GM23338 (cell line): ENCODE measurements around the gene SLX4IP. TPM values are rescaled to one million over a fixed set of nuclear protein-coding genes. Genes with fewer than 3 reads are reported as not detected.

Experiments
- ATAC-seq: fragments of 200-7000 bp; cut with Tn5 transposase; 3 replicates; pipeline ENCODE4 v1.9.1; 2020
- DNase-seq: peaks from one replicate; pipeline ENCODE4 v3.0.0-alpha.2; 2015; ENCODE audit warnings: low spot score
- H2AFZ ChIP-seq: fragments of 200-600 bp; sonication (generic); 2 replicates; pipeline ENCODE4 v1.8.0; 2016; ENCODE audit warnings: antibody characterized with exemption, mild to moderate bottlenecking, moderate library complexity
- H3F3A ChIP-seq: fragments of 200-600 bp; sonication (generic); replicated peaks from 2 replicates; pipeline ENCODE4 v1.8.0; 2017; ENCODE audit warnings: antibody characterized with exemption, mixed run types, low read depth
- H3K27ac ChIP-seq: fragments of 200-600 bp; sonication (generic); 2 replicates; pipeline ENCODE4 v1.6.1; 2016; ENCODE audit warnings: low read depth
- H3K27me3 ChIP-seq: fragments of 200-600 bp; sonication (generic); 2 replicates; pipeline ENCODE4 v1.8.0; 2016; ENCODE audit warnings: mild to moderate bottlenecking, mixed run types, moderate library complexity; ENCODE audit not compliant: insufficient read depth
- H3K36me3 ChIP-seq: fragments of 200-600 bp; sonication (generic); 2 replicates; pipeline ENCODE4 v1.8.0; 2016; ENCODE audit warnings: mild to moderate bottlenecking; ENCODE audit not compliant: insufficient read depth
- H3K4me1 ChIP-seq: fragments of 200-600 bp; sonication (generic); 2 replicates; pipeline ENCODE4 v1.8.0; 2016; ENCODE audit warnings: mild to moderate bottlenecking, moderate library complexity; ENCODE audit not compliant: insufficient read depth
- H3K4me2 ChIP-seq: fragments of 200-600 bp; sonication (generic); 2 replicates; pipeline ENCODE4 v1.7.1; 2017; ENCODE audit warnings: mixed run types
- H3K4me3 ChIP-seq: fragments of 200-600 bp; sonication (generic); 2 replicates; pipeline ENCODE4 v1.6.1; 2016; ENCODE audit warnings: mixed run types
- H3K79me2 ChIP-seq: fragments of 200-600 bp; sonication (generic); replicated peaks from 2 replicates; pipeline ENCODE4 v1.8.0; 2017; ENCODE audit warnings: mild to moderate bottlenecking; ENCODE audit not compliant: insufficient read depth
- H3K9me2 ChIP-seq: fragments of 200-600 bp; sonication (generic); 2 replicates; pipeline ENCODE4 v1.8.0; 2017; ENCODE audit not compliant: insufficient read depth
- H4K20me1 ChIP-seq: fragments of 200-600 bp; sonication (generic); replicated peaks from 2 replicates; pipeline ENCODE4 v1.8.0; 2017; ENCODE audit warnings: mild to moderate bottlenecking; ENCODE audit not compliant: insufficient read depth
- H3K27ac Mint-ChIP-seq: 2 replicates; pipeline ENCODE4 v1.8.0; 2020; ENCODE audit warnings: inconsistent platforms, mild to moderate bottlenecking, moderate library complexity, mixed read lengths
- H3K27me3 Mint-ChIP-seq: 3 replicates; pipeline ENCODE4 v1.8.0; 2022; ENCODE audit warnings: low read depth, mild to moderate bottlenecking, moderate library complexity, mixed read lengths, inconsistent platforms; ENCODE audit not compliant: insufficient read depth, poor library complexity
- H3K36me3 Mint-ChIP-seq: 3 replicates; pipeline ENCODE4 v1.8.0; 2021; ENCODE audit warnings: low read depth, mild to moderate bottlenecking, inconsistent platforms, moderate library complexity, mixed read lengths
- H3K4me1 Mint-ChIP-seq: 3 replicates; pipeline ENCODE4 v1.8.0; 2020; ENCODE audit warnings: mild to moderate bottlenecking, inconsistent platforms, mixed read lengths
- H3K4me3 Mint-ChIP-seq: 3 replicates; pipeline ENCODE4 v1.8.0; 2021; ENCODE audit warnings: moderate library complexity, mild to moderate bottlenecking, inconsistent platforms, mixed read lengths
- H3K9me3 Mint-ChIP-seq: 3 replicates; pipeline ENCODE4 v1.8.0; 2020; ENCODE audit warnings: moderate library complexity, mild to moderate bottlenecking, inconsistent platforms, mixed read lengths
- CREB1 ChIP-seq: fragments of 250-450 bp; sonication (Bioruptor Pico); IDR thresholded peaks from 2 replicates; pipeline ENCODE4 v1.5.0; 2020; ENCODE audit warnings: low read depth, mild to moderate bottlenecking, moderate library complexity
- CTCF ChIP-seq, 2 experiments: fragments of 200-600 bp in 1 of 2; sonication (generic) in 1 of 2; conservative IDR thresholded peaks; 2 replicates each; pipeline versions ENCODE4 v1.5.1 to v1.6.1; 2016 to 2017; ENCODE audit warnings: antibody characterized with exemption in 2 of 2, low read depth in 2 of 2, mild to moderate bottlenecking in 2 of 2, moderate library complexity in 1 of 2
- EZH2phosphoT487 ChIP-seq: fragments of 200-600 bp; sonication (generic); IDR thresholded peaks from one replicate; pipeline ENCODE4 v1.8.1; 2018; ENCODE audit warnings: antibody characterized with exemption; ENCODE audit not compliant: unreplicated experiment
- JUNB ChIP-seq: IDR thresholded peaks from one replicate; pipeline ENCODE4 v1.6.1; 2016; ENCODE audit warnings: antibody characterized with exemption; ENCODE audit not compliant: unreplicated experiment
- NANOG ChIP-seq: IDR thresholded peaks from 2 replicates; pipeline ENCODE4 v1.6.1; 2016; ENCODE audit warnings: antibody characterized with exemption, borderline replicate concordance
- POLR2AphosphoS5 ChIP-seq: IDR thresholded peaks from 2 replicates; pipeline ENCODE4 v1.6.1; 2016; ENCODE audit warnings: antibody characterized with exemption, low read depth
- STAT1 ChIP-seq: IDR thresholded peaks from one replicate; pipeline ENCODE4 v1.6.1; 2016; ENCODE audit warnings: antibody characterized with exemption; ENCODE audit not compliant: unreplicated experiment
- ZNF114 ChIP-seq: fragments of 250-450 bp; sonication (Bioruptor Pico); IDR thresholded peaks from 2 replicates; pipeline ENCODE4 v1.5.0; 2020; ENCODE audit warnings: mild to moderate bottlenecking, moderate library complexity
- ZNF462 ChIP-seq: fragments of 250-450 bp; sonication (Bioruptor Pico); IDR thresholded peaks from 2 replicates; pipeline ENCODE4 v1.5.0; 2020; ENCODE audit warnings: mild to moderate bottlenecking, moderate library complexity
- polyA plus RNA-seq: library from polyadenylated mRNA; unstranded; fragments of >200 nt; fragmentation: Nextera tagmentation; extraction: Ambion mirVana; gene quantifications from 2 replicates; pipeline ENCODE4 v1.2.1, GENCODE V29; 2016
- total RNA-seq: library from RNA; depleted of rRNA; stranded (reverse); fragments of >200 nt; shearing (Covaris generic); gene quantifications from 2 replicates; pipeline ENCODE4 v1.2.3, GENCODE V29; 2014
- TF ChIP-seq, protein P1 (sequence below): IDR thresholded peaks from 2 replicates; pipeline ENCODE4 v1.6.1; 2016; ENCODE audit warnings: antibody characterized with exemption
- TF ChIP-seq, protein P2 (sequence below): IDR thresholded peaks from one replicate; pipeline ENCODE4 v1.6.1; 2018; ENCODE audit warnings: antibody characterized with exemption; ENCODE audit not compliant: unreplicated experiment

SLX4IP gene
- total and polyA plus RNA-seq, 2 experiments from 2014 or later, result 9.1 to 9.8 TPM

DNA sequence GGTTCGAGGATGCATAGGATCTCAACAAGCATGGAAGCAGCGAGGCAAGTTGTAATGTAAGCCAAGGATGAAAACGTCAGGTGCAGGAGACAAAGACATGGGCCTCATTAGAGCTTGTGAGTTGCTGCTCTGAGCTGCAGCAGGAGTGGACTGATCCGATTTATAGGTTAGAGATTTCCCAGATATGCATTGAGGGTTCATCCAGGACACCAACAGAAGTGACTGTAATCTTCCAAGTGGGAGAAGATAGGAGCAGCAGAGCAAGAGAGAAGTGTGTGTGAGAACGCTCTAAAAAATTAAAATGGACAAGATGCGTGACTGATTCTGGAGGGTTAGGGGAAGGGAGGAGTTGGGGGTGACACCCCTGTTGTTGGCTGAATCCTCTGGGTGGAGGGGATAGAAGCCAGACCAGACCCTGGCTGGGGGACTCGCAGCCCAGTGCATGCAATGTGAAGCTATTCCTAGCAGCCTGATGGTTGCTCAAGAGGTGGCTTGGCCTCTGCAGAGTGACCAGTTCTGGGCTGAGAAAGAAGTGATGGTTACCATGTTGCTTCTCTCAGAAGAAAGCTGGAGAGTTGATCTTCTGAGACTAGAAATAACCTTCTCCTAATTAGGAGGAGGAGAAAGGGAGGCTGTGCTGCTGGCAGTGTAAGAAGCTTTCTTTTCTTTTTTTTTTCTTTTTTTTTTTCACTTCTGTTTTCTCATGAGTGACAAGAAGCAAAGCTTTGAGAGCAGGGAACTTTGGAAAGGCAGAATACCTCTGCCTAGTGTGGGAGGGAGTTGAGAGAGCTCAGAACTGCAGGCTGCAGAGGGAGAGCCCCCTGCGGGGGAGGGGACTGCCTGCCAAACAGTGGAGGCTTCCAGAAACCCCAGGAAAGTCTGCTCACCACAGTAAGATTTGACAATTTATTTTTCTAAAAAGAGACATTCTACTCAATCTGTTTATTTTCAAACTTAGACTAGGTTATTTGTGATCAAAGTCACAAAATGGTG lies 116.9 kb downstream of the SLX4IP start:
- DNase-seq (peak; percentile 59), ATAC-seq (peak; percentile 95)
- Histone ChIP-seq H3K4me1 (peaks cover 19% of the 10 kb centered on the region), H3K27me3 (no peaks in the 10 kb centered on the region), H3K4me3 (0 out of 2 replicates have a peak overlapping the region, but pooled peaks have one; percentile 15), H3K36me3 (no peaks in the 10 kb centered on the region), H3K27ac (peak overlapping the region; percentile 80; the same call in 1 of the 2 replicates), H3K4me2 (peak overlapping the region; percentile 52), H3K79me2 (no peaks in the 10 kb centered on the region; the same call in 1 of the 2 replicates), H3K9me2 (no peaks in the 10 kb centered on the region), H3F3A (no peaks in the 10 kb centered on the region), H4K20me1 (no peaks in the 10 kb centered on the region), H2AFZ (no peak overlapping the region)
- Mint-ChIP-seq H3K27me3 (peaks cover 2% of the 10 kb centered on the region), H3K4me1 (peaks cover 55% of the 10 kb centered on the region), H3K27ac (peak overlapping the region; percentile 28), H3K4me3 (peak overlapping the region; percentile 13; the same call in 1 of the 3 replicates), H3K36me3 (no peaks in the 10 kb centered on the region), H3K9me3 (no peaks in the 10 kb centered on the region)
- TF ChIP-seq, protein P1, sequence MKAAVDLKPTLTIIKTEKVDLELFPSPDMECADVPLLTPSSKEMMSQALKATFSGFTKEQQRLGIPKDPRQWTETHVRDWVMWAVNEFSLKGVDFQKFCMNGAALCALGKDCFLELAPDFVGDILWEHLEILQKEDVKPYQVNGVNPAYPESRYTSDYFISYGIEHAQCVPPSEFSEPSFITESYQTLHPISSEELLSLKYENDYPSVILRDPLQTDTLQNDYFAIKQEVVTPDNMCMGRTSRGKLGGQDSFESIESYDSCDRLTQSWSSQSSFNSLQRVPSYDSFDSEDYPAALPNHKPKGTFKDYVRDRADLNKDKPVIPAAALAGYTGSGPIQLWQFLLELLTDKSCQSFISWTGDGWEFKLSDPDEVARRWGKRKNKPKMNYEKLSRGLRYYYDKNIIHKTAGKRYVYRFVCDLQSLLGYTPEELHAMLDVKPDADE, result no peak
- no peak for TF ChIP-seq POLR2AphosphoS5
- TF ChIP-seq CREB1 (CRISPR knock-in tag), result no peak
- TF ChIP-seq EZH2phosphoT487, result no peak
- no peak for TF ChIP-seq ZNF462 (CRISPR knock-in tag)
- no peak for TF ChIP-seq CTCF (conservative IDR thresholded peaks at IDR 0.05; ENCODE audit: low read depth in 2 of 2)
- TF ChIP-seq JUNB, result no peak
- TF ChIP-seq, protein P2, sequence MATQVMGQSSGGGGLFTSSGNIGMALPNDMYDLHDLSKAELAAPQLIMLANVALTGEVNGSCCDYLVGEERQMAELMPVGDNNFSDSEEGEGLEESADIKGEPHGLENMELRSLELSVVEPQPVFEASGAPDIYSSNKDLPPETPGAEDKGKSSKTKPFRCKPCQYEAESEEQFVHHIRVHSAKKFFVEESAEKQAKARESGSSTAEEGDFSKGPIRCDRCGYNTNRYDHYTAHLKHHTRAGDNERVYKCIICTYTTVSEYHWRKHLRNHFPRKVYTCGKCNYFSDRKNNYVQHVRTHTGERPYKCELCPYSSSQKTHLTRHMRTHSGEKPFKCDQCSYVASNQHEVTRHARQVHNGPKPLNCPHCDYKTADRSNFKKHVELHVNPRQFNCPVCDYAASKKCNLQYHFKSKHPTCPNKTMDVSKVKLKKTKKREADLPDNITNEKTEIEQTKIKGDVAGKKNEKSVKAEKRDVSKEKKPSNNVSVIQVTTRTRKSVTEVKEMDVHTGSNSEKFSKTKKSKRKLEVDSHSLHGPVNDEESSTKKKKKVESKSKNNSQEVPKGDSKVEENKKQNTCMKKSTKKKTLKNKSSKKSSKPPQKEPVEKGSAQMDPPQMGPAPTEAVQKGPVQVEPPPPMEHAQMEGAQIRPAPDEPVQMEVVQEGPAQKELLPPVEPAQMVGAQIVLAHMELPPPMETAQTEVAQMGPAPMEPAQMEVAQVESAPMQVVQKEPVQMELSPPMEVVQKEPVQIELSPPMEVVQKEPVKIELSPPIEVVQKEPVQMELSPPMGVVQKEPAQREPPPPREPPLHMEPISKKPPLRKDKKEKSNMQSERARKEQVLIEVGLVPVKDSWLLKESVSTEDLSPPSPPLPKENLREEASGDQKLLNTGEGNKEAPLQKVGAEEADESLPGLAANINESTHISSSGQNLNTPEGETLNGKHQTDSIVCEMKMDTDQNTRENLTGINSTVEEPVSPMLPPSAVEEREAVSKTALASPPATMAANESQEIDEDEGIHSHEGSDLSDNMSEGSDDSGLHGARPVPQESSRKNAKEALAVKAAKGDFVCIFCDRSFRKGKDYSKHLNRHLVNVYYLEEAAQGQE, result no peak
- no peak for TF ChIP-seq ZNF114 (CRISPR knock-in tag)
- no peak for TF ChIP-seq NANOG
- no peak for TF ChIP-seq STAT1
